DMS 273 treated with DMSO at 0.1 percent for 48 hours (cell line): Measurements from ENCODE around the gene IFNW1.

Source experiments
- DNase-seq: peaks from one replicate; lab custom pipeline; 2025; lab: John Stamatoyannopoulos, UW

IFNW1 gene

GRCh38 chr9:21110708-21111576, 30.7 kb downstream of the IFNW1 start:
- peak; percentile 15 for DNase-seq

GRCh38 chr9:21104787-21105186, 36.8 kb downstream of the IFNW1 start:
- no peak for DNase-seq

- no peak for DNase-seq
Measured at GRCh38 chr9:21102305-21102704, 39.3 kb downstream of the IFNW1 start.

GRCh38 chr9:21097817-21098216, 43.8 kb downstream of the IFNW1 start:
- no peak for DNase-seq

DNA sequence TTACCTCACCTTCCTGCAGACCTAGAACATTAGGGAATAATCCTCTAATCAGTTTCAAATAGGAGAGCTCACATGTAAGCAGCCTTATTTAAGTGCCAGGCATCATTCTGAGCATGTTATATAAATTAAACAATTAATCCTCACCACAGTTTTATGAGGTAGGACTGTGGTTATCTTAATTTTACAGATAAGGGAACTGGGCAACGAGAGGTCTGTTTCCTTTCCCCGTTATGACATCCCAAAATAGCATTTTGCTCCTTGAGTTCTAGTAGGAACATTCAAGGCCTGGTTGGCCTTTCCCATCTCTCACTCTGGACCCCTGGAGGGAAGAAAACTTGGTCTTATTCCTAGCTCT, 44.8 kb downstream of the IFNW1 start:
- no peak for DNase-seq

- DNase-seq = no peak
Measured at GRCh38 chr9:21096172-21096900, 45.3 kb downstream of the IFNW1 start.

DNA sequence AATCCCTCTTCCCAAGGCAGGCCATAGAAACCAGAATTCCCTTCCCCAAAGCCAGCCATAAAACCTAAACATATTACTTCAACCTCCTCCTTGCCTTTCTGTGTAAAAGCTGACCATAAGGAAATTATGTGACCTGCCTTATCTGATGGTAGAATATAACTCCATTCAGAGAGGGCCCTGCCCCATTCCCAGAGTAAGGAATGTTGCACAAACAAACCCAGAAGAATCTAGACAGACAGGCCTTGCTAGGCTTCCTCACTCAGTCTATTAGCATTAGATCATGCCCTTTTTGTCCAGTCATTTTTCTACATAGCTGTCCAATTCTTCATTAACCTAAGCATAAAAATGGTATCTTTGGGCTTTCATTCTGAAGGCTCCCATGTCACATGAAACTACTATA, 46.1 kb downstream of the IFNW1 start:
- DNase-seq = no peak
